ENCODE data around the gene CXorf49. TPM values are rescaled to one million over a fixed set of nuclear protein-coding genes. Genes with fewer than 3 reads are reported as not detected.
A peak's percentile ranks its signal among the peaks of the same experiment; 100 is the strongest.
"Not testable (repeated sequence)": the region's sequence is repeated elsewhere in the genome, so short reads cannot be mapped to it uniquely, and the experiment has no call there.

Gene CXorf49
- total RNA-seq: not detected in 3 replicates
- long read RNA-seq: 0 reads

DNA sequence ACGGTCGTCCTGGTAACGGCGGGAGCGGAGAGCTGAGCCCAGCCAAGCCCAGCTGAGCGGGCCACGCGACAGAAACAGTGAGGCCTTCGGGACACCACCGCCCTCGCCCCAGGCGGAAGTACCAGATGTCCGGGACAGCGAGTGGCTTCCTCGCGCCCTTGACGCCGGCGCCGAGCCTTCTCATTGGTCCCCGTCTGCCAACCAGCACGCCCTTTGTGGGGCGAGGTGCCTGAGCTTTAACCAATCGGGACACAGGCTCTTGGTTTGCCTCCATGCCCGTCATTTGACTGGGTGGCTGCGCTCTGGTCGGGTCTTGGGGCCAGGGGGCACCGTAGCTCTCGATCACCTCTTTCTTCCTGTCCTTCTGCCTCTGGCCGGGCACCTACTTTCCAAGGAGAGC is at the start of gene CXorf49:
Gene CXorf49 (minus strand): TSS at position 101 of the 400 bp plus-strand sequence. CDS start 134 bp downstream, outside the sequence.
- not testable (repeated sequence) for H3K4me1 Mint-ChIP-seq (ENCODE audit: low read depth); H3K4me3 Mint-ChIP-seq (ENCODE audit: unreplicated experiment); H3K9me3 Mint-ChIP-seq (ENCODE audit: low read depth); DNase-seq (ENCODE audit: low spot score); H3K27ac Mint-ChIP-seq (ENCODE audit: unreplicated experiment); H3K36me3 Mint-ChIP-seq (ENCODE audit: low read depth); H3K27me3 Mint-ChIP-seq (ENCODE audit: low read depth)

DNA sequence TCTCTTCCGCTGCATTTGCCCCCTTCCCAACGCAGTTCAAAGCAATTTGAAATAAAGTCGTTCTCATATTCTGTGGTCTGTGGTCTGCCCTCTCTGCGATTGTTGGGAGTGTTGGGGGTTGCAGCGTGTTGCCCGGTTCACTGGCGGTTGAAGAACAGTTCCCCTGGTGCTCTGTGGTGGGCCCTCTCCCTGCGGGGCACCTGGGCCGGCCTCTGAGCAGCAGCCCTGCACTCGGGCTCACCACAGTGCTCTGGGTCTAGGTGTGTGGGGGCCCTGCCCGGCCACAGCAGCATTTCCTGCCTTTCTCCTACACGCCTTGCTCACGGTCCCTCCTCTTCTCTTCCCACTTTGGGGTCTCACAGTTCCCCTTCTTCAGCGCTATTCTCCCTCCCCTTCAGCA is 49.0 kb upstream of the CXorf49 start:
- H3K27me3 Mint-ChIP-seq (ENCODE audit: low read depth); H3K27ac Mint-ChIP-seq (ENCODE audit: unreplicated experiment); H3K9me3 Mint-ChIP-seq (ENCODE audit: low read depth); H3K4me3 Mint-ChIP-seq (ENCODE audit: unreplicated experiment); H3K36me3 Mint-ChIP-seq (ENCODE audit: low read depth); H3K4me1 Mint-ChIP-seq (ENCODE audit: low read depth); DNase-seq (ENCODE audit: low spot score): not testable (repeated sequence)

DNA sequence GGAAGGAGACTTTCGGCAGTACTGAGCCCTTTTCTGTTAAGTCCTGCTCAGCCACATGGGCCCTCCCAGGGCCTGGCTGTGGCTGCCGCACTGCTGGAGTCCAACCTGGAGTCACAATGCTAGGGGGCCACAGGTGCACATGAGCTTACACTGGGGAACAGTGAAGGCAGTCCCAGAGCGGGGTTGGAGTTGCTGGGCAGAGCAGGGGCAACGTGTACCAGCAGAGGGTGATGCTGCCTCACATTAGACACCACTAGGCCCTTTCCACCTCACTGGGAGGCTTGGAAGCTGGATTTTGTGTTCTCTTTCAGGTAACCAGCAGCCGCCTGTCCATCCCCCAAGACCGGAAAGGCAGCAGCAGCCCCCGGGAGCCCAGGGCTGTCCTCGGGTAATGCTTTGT is 47.5 kb upstream of the CXorf49 start:
- not testable (repeated sequence) for H3K36me3 Mint-ChIP-seq (ENCODE audit: low read depth); H3K4me3 Mint-ChIP-seq (ENCODE audit: unreplicated experiment); H3K27me3 Mint-ChIP-seq (ENCODE audit: low read depth); H3K9me3 Mint-ChIP-seq (ENCODE audit: low read depth); H3K4me1 Mint-ChIP-seq (ENCODE audit: low read depth); H3K27ac Mint-ChIP-seq (ENCODE audit: unreplicated experiment); DNase-seq (ENCODE audit: low spot score)

DNA sequence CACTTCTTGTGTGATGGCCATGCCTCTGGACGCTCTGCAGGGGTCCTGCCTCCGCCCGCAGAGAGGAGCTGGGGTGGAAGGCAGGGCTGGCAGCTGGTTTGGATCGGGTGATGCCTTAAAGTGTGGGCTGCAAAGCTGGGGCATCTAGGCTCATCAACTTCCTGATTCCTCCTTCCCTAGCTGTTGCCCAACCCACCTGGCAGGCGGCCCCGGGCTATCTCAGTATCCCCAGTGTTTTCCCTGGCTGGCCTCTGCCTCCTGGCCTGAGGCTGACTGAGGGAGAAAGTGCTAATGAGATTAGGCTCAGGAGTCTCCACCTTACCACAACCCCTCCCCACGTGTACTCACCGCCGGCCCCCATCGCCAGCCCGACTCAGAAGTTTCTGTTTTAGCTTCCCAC is 46.7 kb upstream of the CXorf49 start:
- H3K9me3 Mint-ChIP-seq (ENCODE audit: low read depth); DNase-seq (ENCODE audit: low spot score); H3K4me3 Mint-ChIP-seq (ENCODE audit: unreplicated experiment); H3K27ac Mint-ChIP-seq (ENCODE audit: unreplicated experiment); H3K27me3 Mint-ChIP-seq (ENCODE audit: low read depth); H3K36me3 Mint-ChIP-seq (ENCODE audit: low read depth); H3K4me1 Mint-ChIP-seq (ENCODE audit: low read depth): not testable (repeated sequence)

DNA sequence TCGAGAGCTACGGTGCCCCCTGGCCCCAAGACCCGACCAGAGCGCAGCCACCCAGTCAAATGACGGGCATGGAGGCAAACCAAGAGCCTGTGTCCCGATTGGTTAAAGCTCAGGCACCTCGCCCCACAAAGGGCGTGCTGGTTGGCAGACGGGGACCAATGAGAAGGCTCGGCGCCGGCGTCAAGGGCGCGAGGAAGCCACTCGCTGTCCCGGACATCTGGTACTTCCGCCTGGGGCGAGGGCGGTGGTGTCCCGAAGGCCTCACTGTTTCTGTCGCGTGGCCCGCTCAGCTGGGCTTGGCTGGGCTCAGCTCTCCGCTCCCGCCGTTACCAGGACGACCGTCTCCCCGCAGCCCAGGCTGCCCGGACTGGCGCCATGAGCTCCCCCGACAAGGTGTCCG is 45.0 kb upstream of the CXorf49 start, which contains the start of gene CXorf49B:
Gene CXorf49B (plus strand): TSS at position 301 of the 400 bp plus-strand sequence. CDS start 75 bp downstream, at position 376.
- DNase-seq (ENCODE audit: low spot score): not testable (repeated sequence)

DNA sequence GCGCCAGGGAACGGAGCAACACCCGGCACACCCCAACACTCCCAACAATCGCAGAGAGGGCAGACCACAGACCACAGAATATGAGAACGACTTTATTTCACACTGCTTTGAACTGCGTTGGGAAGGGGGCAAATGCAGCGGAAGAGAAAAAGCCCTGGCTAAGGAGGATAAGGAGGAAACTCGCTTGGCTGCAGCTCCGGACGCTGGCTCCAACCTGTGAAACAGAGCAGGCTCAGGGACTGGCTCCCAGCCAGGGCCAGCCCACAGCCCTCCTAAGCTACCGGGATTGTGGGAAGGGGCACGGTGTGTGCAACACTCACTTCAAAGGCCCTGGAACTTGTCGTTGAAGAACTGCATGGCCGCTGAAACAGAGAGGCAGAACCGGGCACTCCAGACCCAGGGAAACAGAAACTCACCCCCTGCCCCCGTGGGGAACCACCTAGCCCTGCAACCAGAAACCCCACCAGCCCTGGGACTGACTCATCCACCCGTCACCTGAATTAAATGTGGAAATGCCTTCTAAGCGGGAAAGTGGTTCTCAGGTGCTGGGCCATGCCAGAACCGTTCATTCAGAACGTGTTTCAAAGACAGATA is 42.7 kb upstream of the CXorf49 start:
- not testable (repeated sequence) for H3K9me3 Mint-ChIP-seq (ENCODE audit: low read depth); H3K27me3 Mint-ChIP-seq (ENCODE audit: low read depth); H3K4me1 Mint-ChIP-seq (ENCODE audit: low read depth); H3K27ac Mint-ChIP-seq (ENCODE audit: unreplicated experiment); DNase-seq (ENCODE audit: low spot score); H3K4me3 Mint-ChIP-seq (ENCODE audit: unreplicated experiment); H3K36me3 Mint-ChIP-seq (ENCODE audit: low read depth)

More for the DNA sequence above, 45.0 kb upstream of the CXorf49 start, which contains the start of gene CXorf49B:
- H3K9me3 Mint-ChIP-seq (ENCODE audit: low read depth); H3K36me3 Mint-ChIP-seq (ENCODE audit: low read depth); H3K27me3 Mint-ChIP-seq (ENCODE audit: low read depth); H3K27ac Mint-ChIP-seq (ENCODE audit: unreplicated experiment); H3K4me3 Mint-ChIP-seq (ENCODE audit: unreplicated experiment); H3K4me1 Mint-ChIP-seq (ENCODE audit: low read depth): not testable (repeated sequence)

DNA sequence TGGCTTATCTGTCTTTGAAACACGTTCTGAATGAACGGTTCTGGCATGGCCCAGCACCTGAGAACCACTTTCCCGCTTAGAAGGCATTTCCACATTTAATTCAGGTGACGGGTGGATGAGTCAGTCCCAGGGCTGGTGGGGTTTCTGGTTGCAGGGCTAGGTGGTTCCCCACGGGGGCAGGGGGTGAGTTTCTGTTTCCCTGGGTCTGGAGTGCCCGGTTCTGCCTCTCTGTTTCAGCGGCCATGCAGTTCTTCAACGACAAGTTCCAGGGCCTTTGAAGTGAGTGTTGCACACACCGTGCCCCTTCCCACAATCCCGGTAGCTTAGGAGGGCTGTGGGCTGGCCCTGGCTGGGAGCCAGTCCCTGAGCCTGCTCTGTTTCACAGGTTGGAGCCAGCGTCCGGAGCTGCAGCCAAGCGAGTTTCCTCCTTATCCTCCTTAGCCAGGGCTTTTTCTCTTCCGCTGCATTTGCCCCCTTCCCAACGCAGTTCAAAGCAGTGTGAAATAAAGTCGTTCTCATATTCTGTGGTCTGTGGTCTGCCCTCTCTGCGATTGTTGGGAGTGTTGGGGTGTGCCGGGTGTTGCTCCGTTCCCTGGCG is 2.3 kb upstream of the CXorf49 start:
- H3K27ac Mint-ChIP-seq (ENCODE audit: unreplicated experiment); H3K27me3 Mint-ChIP-seq (ENCODE audit: low read depth); H3K4me1 Mint-ChIP-seq (ENCODE audit: low read depth); DNase-seq (ENCODE audit: low spot score); H3K9me3 Mint-ChIP-seq (ENCODE audit: low read depth); H3K36me3 Mint-ChIP-seq (ENCODE audit: low read depth); H3K4me3 Mint-ChIP-seq (ENCODE audit: unreplicated experiment): not testable (repeated sequence)

DNA sequence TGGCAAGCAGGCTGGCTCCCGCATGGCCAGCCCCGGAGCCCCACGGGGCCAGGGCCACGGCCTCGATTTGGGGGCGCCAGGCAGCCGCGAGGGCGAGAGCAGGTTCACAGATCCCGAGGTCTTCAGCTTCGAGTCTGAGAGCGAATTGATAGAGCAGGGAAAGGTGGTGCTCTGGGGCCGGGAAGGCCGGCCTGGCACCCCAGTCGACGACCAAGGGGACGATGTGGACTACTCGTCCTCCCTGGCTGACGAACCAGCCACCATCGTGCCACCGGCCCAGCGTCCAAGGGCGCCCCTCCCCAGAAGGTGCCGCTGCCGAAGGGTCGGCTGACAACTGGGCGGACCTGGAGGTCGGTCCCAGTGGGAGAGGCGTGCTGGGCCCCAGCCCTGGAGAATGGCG is 1.1 kb upstream of the CXorf49 start:
- H3K4me1 Mint-ChIP-seq (ENCODE audit: low read depth); H3K9me3 Mint-ChIP-seq (ENCODE audit: low read depth); H3K36me3 Mint-ChIP-seq (ENCODE audit: low read depth); H3K27me3 Mint-ChIP-seq (ENCODE audit: low read depth); H3K27ac Mint-ChIP-seq (ENCODE audit: unreplicated experiment); H3K4me3 Mint-ChIP-seq (ENCODE audit: unreplicated experiment): not testable (repeated sequence)
- DNase-seq (ENCODE audit: low spot score): peak; percentile 54

DNA sequence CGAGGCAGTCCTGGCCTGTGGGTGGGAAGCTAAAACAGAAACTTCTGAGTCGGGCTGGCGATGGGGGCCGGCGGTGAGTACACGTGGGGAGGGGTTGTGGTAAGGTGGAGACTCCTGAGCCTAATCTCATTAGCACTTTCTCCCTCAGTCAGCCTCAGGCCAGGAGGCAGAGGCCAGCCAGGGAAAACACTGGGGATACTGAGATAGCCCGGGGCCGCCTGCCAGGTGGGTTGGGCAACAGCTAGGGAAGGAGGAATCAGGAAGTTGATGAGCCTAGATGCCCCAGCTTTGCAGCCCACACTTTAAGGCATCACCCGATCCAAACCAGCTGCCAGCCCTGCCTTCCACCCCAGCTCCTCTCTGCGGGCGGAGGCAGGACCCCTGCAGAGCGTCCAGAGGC is 1.8 kb downstream of the CXorf49 start:
- not testable (repeated sequence) for H3K4me1 Mint-ChIP-seq (ENCODE audit: low read depth); H3K27me3 Mint-ChIP-seq (ENCODE audit: low read depth); H3K9me3 Mint-ChIP-seq (ENCODE audit: low read depth); H3K27ac Mint-ChIP-seq (ENCODE audit: unreplicated experiment); DNase-seq (ENCODE audit: low spot score); H3K4me3 Mint-ChIP-seq (ENCODE audit: unreplicated experiment); H3K36me3 Mint-ChIP-seq (ENCODE audit: low read depth)

DNA sequence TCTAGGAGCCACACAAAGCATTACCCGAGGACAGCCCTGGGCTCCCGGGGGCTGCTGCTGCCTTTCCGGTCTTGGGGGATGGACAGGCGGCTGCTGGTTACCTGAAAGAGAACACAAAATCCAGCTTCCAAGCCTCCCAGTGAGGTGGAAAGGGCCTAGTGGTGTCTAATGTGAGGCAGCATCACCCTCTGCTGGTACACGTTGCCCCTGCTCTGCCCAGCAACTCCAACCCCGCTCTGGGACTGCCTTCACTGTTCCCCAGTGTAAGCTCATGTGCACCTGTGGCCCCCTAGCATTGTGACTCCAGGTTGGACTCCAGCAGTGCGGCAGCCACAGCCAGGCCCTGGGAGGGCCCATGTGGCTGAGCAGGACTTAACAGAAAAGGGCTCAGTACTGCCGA is 2.5 kb downstream of the CXorf49 start:
- H3K27ac Mint-ChIP-seq (ENCODE audit: unreplicated experiment); H3K27me3 Mint-ChIP-seq (ENCODE audit: low read depth); H3K4me1 Mint-ChIP-seq (ENCODE audit: low read depth); DNase-seq (ENCODE audit: low spot score); H3K9me3 Mint-ChIP-seq (ENCODE audit: low read depth); H3K36me3 Mint-ChIP-seq (ENCODE audit: low read depth); H3K4me3 Mint-ChIP-seq (ENCODE audit: unreplicated experiment): not testable (repeated sequence)

DNA sequence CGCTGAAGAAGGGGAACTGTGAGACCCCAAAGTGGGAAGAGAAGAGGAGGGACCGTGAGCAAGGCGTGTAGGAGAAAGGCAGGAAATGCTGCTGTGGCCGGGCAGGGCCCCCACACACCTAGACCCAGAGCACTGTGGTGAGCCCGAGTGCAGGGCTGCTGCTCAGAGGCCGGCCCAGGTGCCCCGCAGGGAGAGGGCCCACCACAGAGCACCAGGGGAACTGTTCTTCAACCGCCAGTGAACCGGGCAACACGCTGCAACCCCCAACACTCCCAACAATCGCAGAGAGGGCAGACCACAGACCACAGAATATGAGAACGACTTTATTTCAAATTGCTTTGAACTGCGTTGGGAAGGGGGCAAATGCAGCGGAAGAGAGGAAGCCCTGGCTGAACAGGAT is 4.0 kb downstream of the CXorf49 start:
- not testable (repeated sequence) for H3K4me3 Mint-ChIP-seq (ENCODE audit: unreplicated experiment); H3K27me3 Mint-ChIP-seq (ENCODE audit: low read depth); DNase-seq (ENCODE audit: low spot score); H3K36me3 Mint-ChIP-seq (ENCODE audit: low read depth); H3K4me1 Mint-ChIP-seq (ENCODE audit: low read depth); H3K27ac Mint-ChIP-seq (ENCODE audit: unreplicated experiment); H3K9me3 Mint-ChIP-seq (ENCODE audit: low read depth)

DNA sequence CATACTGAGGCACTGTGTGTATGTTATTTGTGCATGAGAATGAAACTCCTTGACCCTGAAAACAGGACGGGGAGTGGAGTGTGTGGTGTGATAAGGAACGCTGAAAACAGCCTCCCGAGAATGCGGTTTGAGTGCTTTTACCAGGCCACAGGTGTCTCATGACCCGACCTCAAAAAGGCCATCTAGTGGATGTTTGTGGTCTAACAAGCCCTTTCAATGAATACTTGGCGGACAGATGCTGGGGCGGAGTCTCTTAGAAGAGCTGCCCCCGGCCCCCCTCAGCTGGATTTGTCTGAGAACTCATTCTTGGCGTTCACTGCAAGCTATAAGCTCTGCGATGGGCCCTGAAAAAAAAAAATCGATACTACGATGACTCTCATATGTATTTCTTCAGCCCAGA is 15.2 kb downstream of the CXorf49 start:
- not testable (repeated sequence) for H3K27me3 Mint-ChIP-seq (ENCODE audit: low read depth); DNase-seq (ENCODE audit: low spot score); H3K4me1 Mint-ChIP-seq (ENCODE audit: low read depth); H3K36me3 Mint-ChIP-seq (ENCODE audit: low read depth); H3K9me3 Mint-ChIP-seq (ENCODE audit: low read depth); H3K4me3 Mint-ChIP-seq (ENCODE audit: unreplicated experiment); H3K27ac Mint-ChIP-seq (ENCODE audit: unreplicated experiment)

DNA sequence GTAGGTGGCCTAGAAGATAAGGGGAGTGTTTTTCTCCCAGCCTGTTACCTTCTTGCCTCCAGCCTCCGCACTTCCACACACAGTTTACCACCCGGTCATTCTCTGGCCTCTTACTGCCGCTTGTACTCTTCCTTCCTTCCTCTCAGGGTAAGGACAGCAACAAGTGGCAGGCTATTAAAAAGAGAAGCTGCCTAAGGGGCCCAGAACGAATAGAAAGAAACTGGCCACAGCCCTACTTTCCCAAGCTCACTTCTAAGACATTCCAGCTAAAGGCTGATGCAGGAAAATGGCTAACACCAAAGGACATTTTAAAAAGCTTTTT is 19.1 kb downstream of the CXorf49 start:
- not testable (repeated sequence) for H3K27ac Mint-ChIP-seq (ENCODE audit: unreplicated experiment); H3K27me3 Mint-ChIP-seq (ENCODE audit: low read depth); H3K36me3 Mint-ChIP-seq (ENCODE audit: low read depth); H3K4me1 Mint-ChIP-seq (ENCODE audit: low read depth); H3K9me3 Mint-ChIP-seq (ENCODE audit: low read depth); H3K4me3 Mint-ChIP-seq (ENCODE audit: unreplicated experiment); DNase-seq (ENCODE audit: low spot score)
